ENCODE data around the gene DBN1. TPM values are rescaled to one million over a fixed set of nuclear protein-coding genes. Genes with fewer than 3 reads are reported as not detected.

Gene DBN1
- total and polyA plus RNA-seq, 2 of the 8 experiments (the other 6 are each of a cell fraction or from before 2014, with no cell fraction given): 168 to 333 TPM

DNA sequence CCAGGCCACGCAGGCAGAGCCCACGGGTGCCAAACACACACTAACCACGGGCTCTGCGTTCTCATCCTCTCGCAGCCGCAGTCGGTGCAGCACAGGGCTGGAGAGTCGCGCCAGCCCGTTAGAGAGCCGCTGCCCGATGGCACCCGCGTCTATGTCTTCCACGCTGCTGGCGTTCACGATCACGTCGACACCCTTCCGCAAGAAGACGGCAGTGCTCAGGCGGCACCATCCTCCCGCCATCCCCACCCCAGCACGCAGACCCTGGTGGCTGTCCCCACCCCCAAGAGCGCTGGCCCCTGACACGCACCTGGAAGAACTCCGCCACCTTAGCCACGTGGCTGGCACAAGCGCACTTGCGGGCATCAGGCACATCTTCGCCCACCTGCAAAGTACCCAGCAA is 6.0 kb downstream of the DBN1 start:
- Histone ChIP-seq H2BK20ac (ENCODE audit: low read length) (no peak overlapping the region), H3K79me2 (ENCODE audit: control insufficient read depth in 1 of 2, insufficient read depth in 2 of 2, low read length in 2 of 2) (peaks cover 14 to 51% of the 10 kb centered on the region in 2 experiments), H3K4me2 (ENCODE audit: insufficient read depth in 1 of 2, low read depth in 2 of 2, low read length in 2 of 2) (no peak overlapping the region), H4K5ac (ENCODE audit: insufficient read length, low read depth, low read length) (no peak overlapping the region), H3K23ac (ENCODE audit: insufficient read length) (no peak overlapping the region), H3K18ac (ENCODE audit: extremely low read depth, low read length) (no peak overlapping the region), H3K23me2 (ENCODE audit: low read depth, low read length) (no peaks in the 10 kb centered on the region; the same call in 1 of the 2 replicates), H2BK15ac (ENCODE audit: low read length) (no peak overlapping the region), H2BK12ac (ENCODE audit: low read depth, low read length) (no peak overlapping the region), H3K79me1 (ENCODE audit: low read depth, low read length) (peaks cover 22% of the 10 kb centered on the region), H3K9ac (replicated peaks in 1 of 4; ENCODE audit: extremely low read depth in 1 of 4, low read depth in 3 of 4, low read length in 3 of 4) (no peak overlapping the region), H2AK5ac (ENCODE audit: low read depth, low read length) (no peak overlapping the region), H2AFZ (ENCODE audit: low read length) (no peak overlapping the region), H4K20me1 (replicated peaks in 1 of 2; ENCODE audit: control insufficient read depth in 1 of 2, insufficient read depth in 2 of 2, low read length in 2 of 2) (peaks cover 32 to 46% of the 10 kb centered on the region in 2 experiments), H3K14ac (ENCODE audit: insufficient read length) (no peak overlapping the region), H2BK5ac (ENCODE audit: low read depth, low read length) (no peak overlapping the region), H3K9me3 (ENCODE audit: insufficient read depth in 2 of 2, low read depth in 1 of 2, low read length in 1 of 2) (peaks cover 0 to 4% of the 10 kb centered on the region in 2 experiments; a peak in 2 of 4 replicates), H3K56ac (replicated peaks; ENCODE audit: insufficient read length, low read depth, low read length) (no peak overlapping the region), H4K91ac (replicated peaks; ENCODE audit: insufficient read length, low read length) (no peak overlapping the region), H3K27ac (ENCODE audit: low read depth, low read length) (no peak overlapping the region), H3K4ac (replicated peaks; ENCODE audit: insufficient read length, low read depth, low read length) (no peak overlapping the region), H3K36me3 (ENCODE audit: control insufficient read depth in 2 of 4, insufficient read depth in 4 of 4, low read length in 3 of 4) (peaks cover 36 to 71% (median 53%) of the 10 kb centered on the region in 4 experiments), H3K27me3 (replicated peaks in 1 of 4; ENCODE audit: control insufficient read depth in 3 of 4, extremely low read depth in 1 of 4, insufficient read depth in 3 of 4, low read length in 3 of 4) (no peaks in the 10 kb centered on the region), H3K4me3 (ENCODE audit: extremely low read depth in 1 of 4, insufficient read depth in 2 of 4, low read depth in 3 of 4, low read length in 4 of 4) (no peak overlapping the region), H4K8ac (ENCODE audit: extremely low read depth, insufficient read depth, low read length) (peak overlapping the region; percentile 35; the same call in 1 of the 2 replicates), H3K4me1 (replicated peaks in 1 of 4; ENCODE audit: control insufficient read depth in 3 of 4, insufficient read depth in 4 of 4, low read length in 3 of 4) (peaks cover 11 to 30% (median 28%) of the 10 kb centered on the region in 4 experiments), H2BK120ac (replicated peaks; ENCODE audit: low read depth, low read length) (no peak overlapping the region)
- DNase-seq (ENCODE audit: low read depth in 1 of 2, low spot score in 2 of 2): no peak
- CTCF ChIA-PET (ENCODE audit: partially characterized antibody): interaction anchor here (0.9 to 7.9 kb wide), 2 partner anchors 8 to 10 kb away, joined by 5 to 64 read pairs; no protein-coding TSS in a partner anchor
- no peak for FAIRE-seq
- POLR2A ChIA-PET (ENCODE audit: partially characterized antibody): interaction anchor here (2.1 to 67.5 kb wide), 3 partner anchors 2 to 34 kb away, joined by 7 to 3349 read pairs (median 3349); partner anchors contain the start of genes DBN1, DOK3, PDLIM7 and PRR7
- no peak for TF ChIP-seq GABPA (IDR thresholded peaks at IDR 0.05; ENCODE audit: borderline replicate concordance, insufficient read depth, low read length)
- peak; percentile 33; the same call in 1 of the 2 replicates for TF ChIP-seq POLR2AphosphoS5 (IDR thresholded peaks at IDR 0.05; ENCODE audit: low read depth, low read length)
- 90% methylated on average over 27 of the region's 31 CpGs; no CpG with 5 or more reads in 1 of the 2 experiments for WGBS, 2 experiments (ENCODE audit: extremely low coverage in 1 of 2, insufficient coverage in 1 of 2, insufficient read length in 1 of 2, insufficient replicate concordance in 2 of 2, low coverage in 1 of 2, low lambda C conversion rate in 2 of 2, missing lambda C conversion rate in 1 of 2)
